Fibroblast of lung (primary cell): ENCODE results near the gene PDSS2. TPM values are rescaled to one million over a fixed set of nuclear protein-coding genes. Genes with fewer than 3 reads are reported as not detected.
A peak's percentile ranks its signal among the peaks of the same experiment; 100 is the strongest.

Experiments
- DNase-seq, 2 donors: peaks; one replicate each; pipeline versions ENCODE4 v3.0.0 to v3.0.0-alpha.2; 2010; ENCODE audit warnings: low read depth in 2 of 2
- H2AFZ ChIP-seq: 2 replicates; pipeline ENCODE4 v1.5.1; 2012; ENCODE audit warnings: low read length, control low read depth, inconsistent platforms
- H3K27ac ChIP-seq: 2 replicates; pipeline ENCODE4 v1.5.1; 2011; ENCODE audit warnings: low read length, control low read depth; ENCODE audit not compliant: insufficient read depth
- H3K27me3 ChIP-seq: 2 replicates; pipeline ENCODE4 v1.5.1; 2011; ENCODE audit warnings: mild to moderate bottlenecking, low read length; ENCODE audit not compliant: control insufficient read depth, insufficient read depth
- H3K36me3 ChIP-seq: 2 replicates; pipeline ENCODE4 v1.5.1; 2011; ENCODE audit warnings: low read length; ENCODE audit not compliant: control insufficient read depth, insufficient read depth
- H3K4me1 ChIP-seq: 2 replicates; pipeline ENCODE4 v1.5.1; 2011; ENCODE audit warnings: low read length; ENCODE audit not compliant: control insufficient read depth, insufficient read depth; ENCODE audit errors: extremely low read depth
- H3K4me2 ChIP-seq: 2 replicates; pipeline ENCODE4 v1.5.1; 2011; ENCODE audit warnings: low read length, control low read depth; ENCODE audit not compliant: insufficient read depth; ENCODE audit errors: extremely low read depth
- H3K4me3 ChIP-seq, 4 experiments: fragments of 200-600 bp in 1 of 4; sonication (generic) in 1 of 4; replicated peaks in 1 of 4; 2 replicates each; pipeline ENCODE4 v1.5.1; 2011 to 2016; ENCODE audit warnings: low read length in 4 of 4, low read depth in 3 of 4, mild to moderate bottlenecking in 3 of 4, control low read depth in 2 of 4, inconsistent platforms in 1 of 4, mixed read lengths in 1 of 4; ENCODE audit not compliant: insufficient read depth in 1 of 4; ENCODE audit errors: control extremely low read depth in 1 of 4
- H3K79me2 ChIP-seq: 2 replicates; pipeline ENCODE4 v1.5.1; 2012; ENCODE audit warnings: mild to moderate bottlenecking, low read length, inconsistent platforms; ENCODE audit not compliant: control insufficient read depth, insufficient read depth
- H3K9ac ChIP-seq: 2 replicates; pipeline ENCODE4 v1.5.1; 2011; ENCODE audit warnings: mild to moderate bottlenecking, low read length, control low read depth; ENCODE audit not compliant: insufficient read depth
- H3K9me3 ChIP-seq: 2 replicates; pipeline ENCODE4 v1.5.1; 2012; ENCODE audit warnings: low read depth, low read length; ENCODE audit not compliant: control insufficient read depth, insufficient read depth
- H4K20me1 ChIP-seq: 2 replicates; pipeline ENCODE4 v1.5.1; 2011; ENCODE audit warnings: low read length; ENCODE audit not compliant: control insufficient read depth, insufficient read depth; ENCODE audit errors: extremely low read depth
- EZH2 ChIP-seq: IDR thresholded peaks from 2 replicates; pipeline ENCODE4 v1.5.1; 2012; ENCODE audit warnings: low read length, control low read depth, mild to moderate bottlenecking; ENCODE audit errors: missing control alignments
- polyA plus RNA-seq, 2 donors: library from polyadenylated mRNA; depleted of rRNA in 1 of 2; stranded (reverse) in 1 of 2; unstranded in 1 of 2; fragments of >200 nt; gene quantifications; 2 replicates each; pipeline ENCODE4 v1.2.1, GENCODE V29; 2011 to 2012; ENCODE audit warnings: missing spikeins in 1 of 2
- total RNA-seq: library from RNA; depleted of rRNA; stranded (reverse); fragments of >200 nt; gene quantifications from 2 replicates; pipeline ENCODE4 v1.2.1, GENCODE V29; 2014
- TF ChIP-seq, protein P1 (sequence below), 2 donors: IDR thresholded peaks in 1 of 2; conservative IDR thresholded peaks in 1 of 2; 1 replicate in 1 of 2; 2 replicates in 1 of 2; pipeline ENCODE4 v1.5.1; 2011 to 2012; ENCODE audit warnings: low read length in 2 of 2, control low read depth in 1 of 2, inconsistent platforms in 1 of 2, low read depth in 1 of 2, mild to moderate bottlenecking in 1 of 2

PDSS2 gene
- total and polyA plus RNA-seq, 2 donors (not counting 1 experiment from before 2014, with no cell fraction given): 12.1 to 13.8 TPM

DNA sequence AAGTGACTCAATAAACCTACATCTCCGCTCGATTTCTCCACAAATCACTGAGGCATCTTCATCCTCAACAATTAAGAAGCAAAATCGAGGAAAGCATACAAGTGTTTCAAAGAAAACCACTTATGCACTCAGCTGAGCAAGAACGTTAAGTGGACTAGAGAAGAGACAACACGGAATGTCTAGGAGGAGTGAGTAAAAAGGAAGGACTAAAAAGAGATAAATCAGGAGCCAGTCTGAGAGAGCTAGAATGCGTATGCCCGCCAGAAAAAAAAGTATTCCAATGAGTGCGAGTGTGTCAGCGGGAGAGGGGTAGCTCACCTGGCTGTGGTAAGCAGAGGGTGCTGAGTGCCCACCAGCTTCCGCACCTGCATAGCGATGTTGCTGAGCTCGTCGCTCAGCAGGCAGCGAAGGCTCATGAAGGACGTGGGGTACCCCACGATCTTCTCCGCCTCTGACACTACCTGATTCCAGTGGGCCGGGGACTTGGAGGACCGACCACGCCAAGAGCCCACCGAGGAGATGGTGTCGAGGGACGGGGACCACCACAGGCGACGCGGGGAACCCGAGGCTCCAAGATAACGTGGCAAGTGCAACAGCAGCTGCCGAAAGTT is 587 bp downstream of the PDSS2 start:
- Histone ChIP-seq H3K4me2 (peak overlapping the region; percentile 92), H3K9me3 (no peaks in the 10 kb centered on the region), H2AFZ (peak overlapping the region; percentile 99), H3K79me2 (peaks cover 17% of the 10 kb centered on the region), H3K9ac (peak overlapping the region; percentile 83), H3K27me3 (no peaks in the 10 kb centered on the region), H3K4me1 (no peaks in the 10 kb centered on the region), H3K27ac (peak overlapping the region; percentile 85), H3K36me3 (no peaks in the 10 kb centered on the region), H4K20me1 (no peaks in the 10 kb centered on the region), H3K4me3 (peak overlapping the region; percentile 76 to 100 (median 90))
- DNase-seq: peak; percentile 13 to 31
- TF ChIP-seq, protein P1, sequence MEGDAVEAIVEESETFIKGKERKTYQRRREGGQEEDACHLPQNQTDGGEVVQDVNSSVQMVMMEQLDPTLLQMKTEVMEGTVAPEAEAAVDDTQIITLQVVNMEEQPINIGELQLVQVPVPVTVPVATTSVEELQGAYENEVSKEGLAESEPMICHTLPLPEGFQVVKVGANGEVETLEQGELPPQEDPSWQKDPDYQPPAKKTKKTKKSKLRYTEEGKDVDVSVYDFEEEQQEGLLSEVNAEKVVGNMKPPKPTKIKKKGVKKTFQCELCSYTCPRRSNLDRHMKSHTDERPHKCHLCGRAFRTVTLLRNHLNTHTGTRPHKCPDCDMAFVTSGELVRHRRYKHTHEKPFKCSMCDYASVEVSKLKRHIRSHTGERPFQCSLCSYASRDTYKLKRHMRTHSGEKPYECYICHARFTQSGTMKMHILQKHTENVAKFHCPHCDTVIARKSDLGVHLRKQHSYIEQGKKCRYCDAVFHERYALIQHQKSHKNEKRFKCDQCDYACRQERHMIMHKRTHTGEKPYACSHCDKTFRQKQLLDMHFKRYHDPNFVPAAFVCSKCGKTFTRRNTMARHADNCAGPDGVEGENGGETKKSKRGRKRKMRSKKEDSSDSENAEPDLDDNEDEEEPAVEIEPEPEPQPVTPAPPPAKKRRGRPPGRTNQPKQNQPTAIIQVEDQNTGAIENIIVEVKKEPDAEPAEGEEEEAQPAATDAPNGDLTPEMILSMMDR (conservative IDR thresholded peaks at IDR 0.05 in 1 of 2, IDR thresholded peaks at IDR 0.05 in 1 of 2; ENCODE audit: low read depth in 1 of 2, low read length in 2 of 2): no peak
- no peak for TF ChIP-seq EZH2

GRCh38 chr6:107448776-107449175 is 10.6 kb downstream of the PDSS2 start:
- no peaks in the 10 kb centered on the region for H3K79me2 ChIP-seq
- H3K4me2 ChIP-seq: no peak overlapping the region
- no peak overlapping the region for H3K4me3 ChIP-seq
- H3K9ac ChIP-seq: no peak overlapping the region
- H3K27me3 ChIP-seq: no peaks in the 10 kb centered on the region
- H3K9me3 ChIP-seq: no peaks in the 10 kb centered on the region
- H3K27ac ChIP-seq: no peak overlapping the region
- no peaks in the 10 kb centered on the region for H4K20me1 ChIP-seq
- TF ChIP-seq, protein P1 (conservative IDR thresholded peaks at IDR 0.05 in 1 of 2, IDR thresholded peaks at IDR 0.05 in 1 of 2; ENCODE audit: low read depth in 1 of 2, low read length in 2 of 2): no peak
- no peak for TF ChIP-seq EZH2
- H2AFZ ChIP-seq: no peak overlapping the region
- peaks cover under 1% of the 10 kb centered on the region for H3K4me1 ChIP-seq
- no peak for DNase-seq
- H3K36me3 ChIP-seq: no peaks in the 10 kb centered on the region

DNA sequence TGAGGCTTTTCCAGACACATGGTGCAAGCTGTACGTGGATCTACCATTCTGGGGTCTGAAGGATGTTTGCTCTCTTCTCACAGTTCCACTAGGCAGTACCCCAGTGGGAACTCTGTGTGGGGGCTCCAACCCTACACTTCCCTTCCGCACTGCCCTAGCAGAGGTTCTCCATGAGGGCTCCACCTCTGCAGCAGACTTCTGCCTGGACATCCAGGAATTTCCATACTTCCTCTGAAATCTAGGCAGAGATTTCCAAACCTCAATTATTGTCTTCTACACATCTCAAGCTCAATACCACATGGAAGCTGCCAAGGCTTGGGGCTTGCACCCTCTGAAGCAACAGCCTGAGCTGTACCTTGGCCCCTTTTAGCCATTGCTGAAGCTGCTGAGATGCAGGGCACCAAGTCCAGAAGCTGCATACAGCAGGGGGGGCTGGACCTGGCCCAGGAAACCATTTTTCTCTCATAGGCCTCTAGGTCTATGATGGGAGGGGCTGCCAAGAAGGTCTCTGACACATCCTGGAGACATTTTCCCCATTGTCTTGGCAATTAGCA is 11.6 kb downstream of the PDSS2 start:
- Histone ChIP-seq H3K9me3 (no peaks in the 10 kb centered on the region), H3K4me3 (no peak overlapping the region), H3K36me3 (no peaks in the 10 kb centered on the region), H3K27me3 (no peaks in the 10 kb centered on the region), H3K4me2 (no peak overlapping the region), H3K4me1 (peaks cover 3% of the 10 kb centered on the region), H3K9ac (no peak overlapping the region), H3K27ac (no peak overlapping the region), H3K79me2 (no peaks in the 10 kb centered on the region), H4K20me1 (no peaks in the 10 kb centered on the region), H2AFZ (no peak overlapping the region)
- no peak for DNase-seq
- TF ChIP-seq, protein P1 (conservative IDR thresholded peaks at IDR 0.05 in 1 of 2, IDR thresholded peaks at IDR 0.05 in 1 of 2; ENCODE audit: low read depth in 1 of 2, low read length in 2 of 2): no peak
- no peak for TF ChIP-seq EZH2
